Measurements from ENCODE around the gene CYP2C9. TPM values are rescaled to one million over a fixed set of nuclear protein-coding genes. Genes with fewer than 3 reads are reported as not detected.

Gene CYP2C9
- polyA plus RNA-seq, 2 of the 4 experiments (the other 2 are of a cell fraction) = 0.10 to 0.12 TPM

DNA sequence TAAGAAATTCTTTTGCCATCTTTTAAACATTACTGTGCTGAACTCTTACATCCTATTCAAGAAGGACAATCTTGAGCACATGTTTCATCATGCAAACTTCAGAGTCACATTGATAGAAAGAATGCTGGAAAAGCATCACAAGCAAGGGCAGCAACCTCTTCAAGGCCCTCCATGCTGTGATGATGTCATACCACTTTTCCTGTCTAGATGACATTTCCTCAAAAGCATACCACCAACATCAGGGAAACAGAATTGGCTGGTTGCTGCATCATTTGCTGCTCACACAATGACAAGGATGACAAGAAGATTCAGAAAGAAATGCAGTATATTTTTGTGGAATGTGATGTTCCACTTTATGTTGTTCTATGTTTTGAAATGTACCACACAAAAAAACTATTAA is 93.2 kb downstream of the CYP2C9 start:
- Histone ChIP-seq H3K9me3 (no peaks in the 10 kb centered on the region), H3K27ac (no peak overlapping the region), H3K4me2 (no peak overlapping the region), H3K4me3 (no peak overlapping the region), H3K4me1 (no peaks in the 10 kb centered on the region; the same call in 2 of the 3 replicates)
- DNase-seq (ENCODE audit: low read depth in 1 of 2, low spot score in 1 of 2) (no peak), FAIRE-seq (no peak), ATAC-seq (no peak)
- ChIA-PET POLR2A (no interaction called here), CTCF (no interaction called here)
- TF ChIP-seq CHD4 (IDR thresholded peaks at IDR 0.05; ENCODE audit: borderline replicate concordance) = no peak
- TF ChIP-seq KDM1A (IDR thresholded peaks at IDR 0.05; ENCODE audit: low read depth) = no peak
- no peak for TF ChIP-seq CBX8 (IDR thresholded peaks at IDR 0.05)
- no peak for TF ChIP-seq CEBPB (IDR thresholded peaks at IDR 0.05)
- TF ChIP-seq JUN (IDR thresholded peaks at IDR 0.05) = no peak
- TF ChIP-seq RARB (CRISPR knock-in tag; IDR thresholded peaks at IDR 0.05) = no peak
- no peak for TF ChIP-seq RAD21 (conservative IDR thresholded peaks at IDR 0.05 in 1 of 2, IDR thresholded peaks at IDR 0.05 in 1 of 2)
- no peak for TF ChIP-seq EHF (CRISPR knock-in tag; IDR thresholded peaks at IDR 0.05)
- TF ChIP-seq POLR2AphosphoS2 (conservative IDR thresholded peaks at IDR 0.05; ENCODE audit: low read length) = no peak
- TF ChIP-seq, protein P1, sequence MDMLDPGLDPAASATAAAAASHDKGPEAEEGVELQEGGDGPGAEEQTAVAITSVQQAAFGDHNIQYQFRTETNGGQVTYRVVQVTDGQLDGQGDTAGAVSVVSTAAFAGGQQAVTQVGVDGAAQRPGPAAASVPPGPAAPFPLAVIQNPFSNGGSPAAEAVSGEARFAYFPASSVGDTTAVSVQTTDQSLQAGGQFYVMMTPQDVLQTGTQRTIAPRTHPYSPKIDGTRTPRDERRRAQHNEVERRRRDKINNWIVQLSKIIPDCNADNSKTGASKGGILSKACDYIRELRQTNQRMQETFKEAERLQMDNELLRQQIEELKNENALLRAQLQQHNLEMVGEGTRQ (IDR thresholded peaks at IDR 0.05) = no peak
- no peak for TF ChIP-seq GATA3 (IDR thresholded peaks at IDR 0.05; ENCODE audit: borderline replicate concordance)
- TF ChIP-seq SREBF2 (IDR thresholded peaks at IDR 0.05) = no peak
- TF ChIP-seq, protein P2, sequence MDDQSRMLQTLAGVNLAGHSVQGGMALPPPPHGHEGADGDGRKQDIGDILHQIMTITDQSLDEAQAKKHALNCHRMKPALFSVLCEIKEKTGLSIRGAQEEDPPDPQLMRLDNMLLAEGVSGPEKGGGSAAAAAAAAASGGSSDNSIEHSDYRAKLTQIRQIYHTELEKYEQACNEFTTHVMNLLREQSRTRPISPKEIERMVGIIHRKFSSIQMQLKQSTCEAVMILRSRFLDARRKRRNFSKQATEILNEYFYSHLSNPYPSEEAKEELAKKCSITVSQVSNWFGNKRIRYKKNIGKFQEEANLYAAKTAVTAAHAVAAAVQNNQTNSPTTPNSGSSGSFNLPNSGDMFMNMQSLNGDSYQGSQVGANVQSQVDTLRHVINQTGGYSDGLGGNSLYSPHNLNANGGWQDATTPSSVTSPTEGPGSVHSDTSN (IDR thresholded peaks at IDR 0.05) = no peak
- TF ChIP-seq SMC3 (IDR thresholded peaks at IDR 0.05) = no peak

DNA sequence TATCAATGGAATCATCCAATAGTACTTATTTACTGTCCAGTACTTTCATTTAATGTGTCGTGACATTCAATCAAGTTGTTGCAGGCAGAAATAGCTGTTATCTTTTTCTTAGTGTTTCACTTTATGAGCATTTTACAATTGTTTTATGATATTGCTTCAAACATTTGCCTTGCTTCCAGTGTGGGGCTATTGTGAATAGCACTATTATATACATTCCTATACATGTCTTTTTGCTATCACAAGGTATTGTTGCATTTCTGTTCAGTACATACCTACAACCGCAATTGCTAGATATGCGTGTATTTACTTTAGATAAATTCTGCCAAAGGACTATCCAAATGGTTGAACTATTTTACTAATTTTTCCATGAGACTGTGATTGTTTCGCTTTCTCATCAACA is 95.9 kb downstream of the CYP2C9 start:
- ATAC-seq = no peak
- DNase-seq (ENCODE audit: low read depth in 1 of 2, low spot score in 1 of 2) = no peak
- 81% methylated on average over 4 of the region's 4 CpGs for WGBS (ENCODE audit: missing lambda C conversion rate)
- no peak for TF ChIP-seq JUNB (IDR thresholded peaks at IDR 0.05)
- TF ChIP-seq BHLHE40 (IDR thresholded peaks at IDR 0.05; ENCODE audit: low read depth, low read length) = no peak
- no peak for TF ChIP-seq ZNF302 (CRISPR knock-in tag; IDR thresholded peaks at IDR 0.05)
- TF ChIP-seq CEBPB (IDR thresholded peaks at IDR 0.05) = no peak
- Histone ChIP-seq H3K9me3 (no peaks in the 10 kb centered on the region), H3K4me2 (no peak overlapping the region), H3K27ac (no peak overlapping the region), H3K4me3 (no peak overlapping the region), H3K4me1 (no peaks in the 10 kb centered on the region; the same call in 2 of the 3 replicates)
- CTCF ChIA-PET = no interaction called here
- POLR2A ChIA-PET = no interaction called here
- no peak for FAIRE-seq

DNA sequence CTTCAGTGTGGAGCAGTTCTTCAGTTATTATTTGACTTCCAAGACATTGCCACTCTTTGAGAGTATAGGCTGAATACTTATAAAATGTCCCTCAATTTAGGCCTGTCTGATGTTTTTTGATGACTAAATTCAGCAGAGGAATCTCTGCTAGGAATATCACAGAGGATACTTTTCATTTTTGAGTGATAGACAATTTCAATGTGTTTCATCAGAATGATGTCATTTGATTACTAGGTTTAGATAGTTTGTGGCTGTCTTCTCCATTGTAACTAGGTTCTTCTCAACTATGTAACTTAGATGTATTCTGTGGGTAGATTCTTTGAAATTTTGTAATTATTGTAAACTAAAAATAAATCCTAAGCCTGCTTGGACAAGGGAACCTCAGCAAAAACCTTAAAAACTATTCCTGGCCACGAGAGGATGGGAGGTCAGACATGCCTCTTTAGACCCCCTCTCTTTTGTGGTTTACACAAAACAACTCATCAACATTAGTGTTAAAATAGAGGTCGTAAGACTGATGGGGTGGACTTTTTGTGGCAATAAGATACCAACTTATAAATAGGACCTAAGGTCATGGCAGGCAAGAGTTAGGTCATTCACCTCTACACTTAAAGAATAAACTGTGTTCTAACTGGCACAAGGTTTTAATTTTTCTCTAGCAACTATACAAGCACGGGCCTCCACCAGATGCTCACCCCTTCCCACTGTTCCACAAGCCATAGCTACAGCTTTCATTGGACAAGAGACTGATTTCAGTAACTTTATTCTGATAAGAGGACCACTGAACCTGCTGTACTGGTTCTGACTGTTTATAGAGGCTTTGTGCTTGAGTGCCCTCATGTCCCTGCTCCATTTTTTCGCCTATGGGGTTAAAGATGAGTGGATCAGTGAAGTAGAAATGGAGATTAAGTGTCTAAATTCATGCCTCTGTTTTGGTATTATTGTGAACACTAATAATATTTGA is 97.2 kb downstream of the CYP2C9 start:
- Histone ChIP-seq H3K9me3 (no peaks in the 10 kb centered on the region), H3K4me1 (no peaks in the 10 kb centered on the region; the same call in 2 of the 3 replicates), H3K27ac (peak overlapping the region; percentile 24 to 44; a peak in 2 of 6 replicates), H3K4me2 (no peak overlapping the region; the same call in 2 of the 3 replicates), H3K4me3 (no peak overlapping the region)
- WGBS (ENCODE audit: missing lambda C conversion rate) = 12% methylated on average over 4 of the region's 4 CpGs
- no peak for FAIRE-seq
- DNase-seq (ENCODE audit: low read depth in 1 of 2, low spot score in 1 of 2) = no peak
- ChIA-PET POLR2A (no interaction called here), CTCF (no interaction called here)
- TF ChIP-seq FOXS1 (CRISPR knock-in tag; IDR thresholded peaks at IDR 0.05) = no peak
- no peak for TF ChIP-seq CBX2 (IDR thresholded peaks at IDR 0.05; ENCODE audit: borderline replicate concordance, low read depth)
- no peak for TF ChIP-seq RARB (CRISPR knock-in tag; IDR thresholded peaks at IDR 0.05)
- TF ChIP-seq POLR2AphosphoS2 (conservative IDR thresholded peaks at IDR 0.05; ENCODE audit: low read length) = no peak
- no peak for TF ChIP-seq CHD2 (IDR thresholded peaks at IDR 0.05; ENCODE audit: low read length, partially characterized antibody)
- no peak for TF ChIP-seq TFCP2L1 (CRISPR knock-in tag; IDR thresholded peaks at IDR 0.05)
- no peak for TF ChIP-seq HOXB13 (CRISPR knock-in tag; IDR thresholded peaks at IDR 0.05; ENCODE audit: low read depth)
- ATAC-seq = no peak
